H1 (cell line): ENCODE data around the gene STOML2. TPM values are rescaled to one million over a fixed set of nuclear protein-coding genes. Genes with fewer than 3 reads are reported as not detected.

Experiments
- CTCF ChIA-PET: fragments of 300-600 bp; sonication (Branson Sonifier 250); formaldehyde crosslinking; loops from one replicate; lab custom pipeline; 2021; ENCODE audit not compliant: partially characterized antibody; lab: Charles Lee
- POLR2A ChIA-PET: fragments of 300-600 bp; sonication (Branson Sonifier 250); formaldehyde crosslinking; loops from one replicate; lab custom pipeline; 2021; ENCODE audit warnings: inconsistent platforms; ENCODE audit not compliant: partially characterized antibody; lab: Charles Lee
- DNase-seq, 2 experiments: peaks; one replicate each; pipeline versions ENCODE4 v3.0.0 to v3.0.0-alpha.2; 2010 to 2022; ENCODE audit warnings: low spot score in 2 of 2, low read depth in 1 of 2, mixed read lengths in 1 of 2
- FAIRE-seq: peaks from 2 replicates; lab custom pipeline; 2011; peaks lifted over from hg19 to GRCh38; lab: Jason Lieb, UNC
- H2AFZ ChIP-seq: 2 replicates; pipeline ENCODE4 v1.8.1; 2012; ENCODE audit warnings: low read length, inconsistent platforms
- H2AK5ac ChIP-seq: 2 replicates; pipeline ENCODE4 v1.6.1; 2013; ENCODE audit warnings: low read depth, low read length
- H2BK120ac ChIP-seq: replicated peaks from 2 replicates; pipeline ENCODE3; 2013; ENCODE audit warnings: low read depth, low read length, inconsistent platforms
- H2BK12ac ChIP-seq: 2 replicates; pipeline ENCODE4 v1.6.1; 2013; ENCODE audit warnings: low read depth, low read length
- H2BK15ac ChIP-seq: 2 replicates; pipeline ENCODE4 v1.6.1; 2013; ENCODE audit warnings: low read length
- H2BK20ac ChIP-seq: 2 replicates; pipeline ENCODE4 v1.6.1; 2013; ENCODE audit warnings: low read length
- H2BK5ac ChIP-seq: 2 replicates; pipeline ENCODE4 v1.6.1; 2013; ENCODE audit warnings: low read depth, low read length
- H3K14ac ChIP-seq: 2 replicates; pipeline ENCODE4 v1.6.1; 2013; ENCODE audit warnings: inconsistent platforms; ENCODE audit not compliant: insufficient read length
- H3K18ac ChIP-seq: 2 replicates; pipeline ENCODE4 v1.6.1; 2013; ENCODE audit warnings: low read length; ENCODE audit errors: extremely low read depth
- H3K23ac ChIP-seq: 2 replicates; pipeline ENCODE4 v1.6.1; 2013; ENCODE audit warnings: inconsistent platforms; ENCODE audit not compliant: insufficient read length
- H3K23me2 ChIP-seq: 2 replicates; pipeline ENCODE4 v1.6.1; 2013; ENCODE audit warnings: low read depth, low read length
- H3K27ac ChIP-seq: 2 replicates; pipeline ENCODE4 v1.6.1; 2011; ENCODE audit warnings: low read depth, low read length, inconsistent platforms
- H3K27me3 ChIP-seq, 4 experiments: replicated peaks in 1 of 4; 1 replicate in 1 of 4; 2 replicates in 3 of 4; pipeline versions ENCODE4 v1.6.1 to v1.8.1; 2011 to 2013; ENCODE audit warnings: low read length in 3 of 4, mild to moderate bottlenecking in 3 of 4, inconsistent platforms in 2 of 4, mixed read lengths in 2 of 4, moderate library complexity in 1 of 4; ENCODE audit not compliant: control insufficient read depth in 3 of 4, insufficient read depth in 3 of 4; ENCODE audit errors: extremely low read depth in 1 of 4
- H3K36me3 ChIP-seq, 4 experiments: 2 replicates each; pipeline versions ENCODE4 v1.6.1 to v1.8.1; 2011 to 2013; ENCODE audit warnings: mild to moderate bottlenecking in 4 of 4, low read length in 3 of 4, moderate library complexity in 2 of 4, control low read depth in 1 of 4, inconsistent platforms in 1 of 4; ENCODE audit not compliant: insufficient read depth in 4 of 4, control insufficient read depth in 2 of 4
- H3K4ac ChIP-seq: replicated peaks from 2 replicates; pipeline ENCODE3; 2013; ENCODE audit warnings: low read length, low read depth, mixed read lengths, inconsistent platforms; ENCODE audit not compliant: insufficient read length
- H3K4me1 ChIP-seq, 4 experiments: replicated peaks in 1 of 4; 1 replicate in 1 of 4; 2 replicates in 3 of 4; pipeline versions ENCODE4 v1.6.1 to v1.8.1; 2011 to 2013; ENCODE audit warnings: low read length in 3 of 4, inconsistent platforms in 2 of 4, mixed read lengths in 1 of 4; ENCODE audit not compliant: insufficient read depth in 4 of 4, control insufficient read depth in 3 of 4
- H3K4me2 ChIP-seq, 2 experiments: 2 replicates each; pipeline versions ENCODE4 v1.6.1 to v1.8.1; 2011 to 2013; ENCODE audit warnings: low read depth in 2 of 2, low read length in 2 of 2, control low read depth in 1 of 2, inconsistent platforms in 1 of 2, mild to moderate bottlenecking in 1 of 2; ENCODE audit not compliant: insufficient read depth in 1 of 2
- H3K4me3 ChIP-seq, 4 experiments: fragments of 200-600, 300-600 bp in 1 of 4; sonication (generic), shearing (Covaris generic), sonication (Bioruptor Twin) in 1 of 4; 2 replicates each; pipeline versions ENCODE4 v1.5.1 to v1.8.1; 2011 to 2016; ENCODE audit warnings: low read length in 4 of 4, low read depth in 3 of 4, control low read depth in 2 of 4, inconsistent platforms in 2 of 4, mild to moderate bottlenecking in 2 of 4, mixed read lengths in 1 of 4, moderate library complexity in 1 of 4; ENCODE audit not compliant: insufficient read depth in 2 of 4; ENCODE audit errors: extremely low read depth in 1 of 4
- H3K56ac ChIP-seq: replicated peaks from 2 replicates; pipeline ENCODE3; 2013; ENCODE audit warnings: low read depth, mild to moderate bottlenecking, mixed read lengths, low read length, inconsistent platforms; ENCODE audit not compliant: insufficient read length
- H3K79me1 ChIP-seq: 2 replicates; pipeline ENCODE4 v1.6.1; 2013; ENCODE audit warnings: low read depth, low read length, control low read depth
- H3K79me2 ChIP-seq, 2 experiments: 2 replicates each; pipeline versions ENCODE4 v1.6.1 to v1.8.1; 2012 to 2013; ENCODE audit warnings: low read length in 2 of 2, mild to moderate bottlenecking in 2 of 2, inconsistent platforms in 1 of 2; ENCODE audit not compliant: insufficient read depth in 2 of 2, control insufficient read depth in 1 of 2
- H3K9ac ChIP-seq, 4 experiments: replicated peaks in 1 of 4; 1 replicate in 1 of 4; 2 replicates in 3 of 4; pipeline versions ENCODE4 v1.6.1 to v1.8.1; 2011 to 2013; ENCODE audit warnings: low read depth in 3 of 4, low read length in 3 of 4, control low read depth in 2 of 4, mild to moderate bottlenecking in 2 of 4, moderate library complexity in 2 of 4, inconsistent platforms in 1 of 4; ENCODE audit errors: extremely low read depth in 1 of 4
- H3K9me3 ChIP-seq, 2 experiments: 2 replicates each; pipeline versions ENCODE4 v1.6.1 to v1.8.1; 2012 to 2013; ENCODE audit warnings: mild to moderate bottlenecking in 2 of 2, moderate library complexity in 2 of 2, control low read depth in 1 of 2, inconsistent platforms in 1 of 2, low read depth in 1 of 2, low read length in 1 of 2, mixed read lengths in 1 of 2; ENCODE audit not compliant: insufficient read depth in 2 of 2
- H4K20me1 ChIP-seq, 2 experiments: replicated peaks in 1 of 2; 2 replicates each; pipeline versions ENCODE3 to v1.8.1; 2011 to 2013; ENCODE audit warnings: inconsistent platforms in 2 of 2, low read length in 2 of 2, mild to moderate bottlenecking in 1 of 2; ENCODE audit not compliant: insufficient read depth in 2 of 2, control insufficient read depth in 1 of 2
- H4K5ac ChIP-seq: 2 replicates; pipeline ENCODE4 v1.6.1; 2013; ENCODE audit warnings: low read length, low read depth, mixed read lengths, inconsistent platforms; ENCODE audit not compliant: insufficient read length
- H4K8ac ChIP-seq: 2 replicates; pipeline ENCODE4 v1.8.0; 2013; ENCODE audit warnings: mild to moderate bottlenecking, moderate library complexity, low read length, inconsistent platforms; ENCODE audit not compliant: insufficient read depth; ENCODE audit errors: extremely low read depth
- H4K91ac ChIP-seq: replicated peaks from 2 replicates; pipeline ENCODE3; 2013; ENCODE audit warnings: low read length, mixed read lengths, inconsistent platforms; ENCODE audit not compliant: insufficient read length
- ASH2L ChIP-seq: fragments of 200-600, 300-600 bp; sonication (generic); IDR thresholded peaks from one replicate; pipeline ENCODE4 v1.7.1; 2017; ENCODE audit warnings: low read length
- BCL11A ChIP-seq, 2 experiments: IDR thresholded peaks; one replicate each; pipeline ENCODE4 v1.6.1; 2011; ENCODE audit warnings: low read depth in 2 of 2, low read length in 2 of 2, mild to moderate bottlenecking in 2 of 2
- MAFK ChIP-seq: IDR thresholded peaks from 2 replicates; pipeline ENCODE4 v1.6.1; 2012; ENCODE audit warnings: low read depth, mild to moderate bottlenecking, improper control_type of control experiment, low read length
- PHF8 ChIP-seq: fragments of 200-600 bp; sonication (generic); conservative IDR thresholded peaks from 2 replicates; pipeline ENCODE4 v1.7.1; 2012; ENCODE audit warnings: low read depth, mild to moderate bottlenecking, inconsistent platforms, low read length, moderate library complexity
- POLR2AphosphoS5 ChIP-seq: IDR thresholded peaks from 2 replicates; pipeline ENCODE4 v1.6.1; 2011; ENCODE audit warnings: low read depth, low read length
- POU5F1 ChIP-seq: IDR thresholded peaks from 2 replicates; pipeline ENCODE4 v1.6.1; 2011; ENCODE audit warnings: low read depth, mild to moderate bottlenecking, low read length, moderate library complexity
- RAD21 ChIP-seq, 2 experiments: IDR thresholded peaks in 1 of 2; conservative IDR thresholded peaks in 1 of 2; 2 replicates each; pipeline ENCODE4 v1.6.1; 2011; ENCODE audit warnings: low read depth in 2 of 2, low read length in 2 of 2, improper control_type of control experiment in 1 of 2, inconsistent platforms in 1 of 2, mild to moderate bottlenecking in 1 of 2, moderate library complexity in 1 of 2
- TAF1 ChIP-seq: IDR thresholded peaks from 2 replicates; pipeline ENCODE4 v1.6.1; 2011; ENCODE audit warnings: mild to moderate bottlenecking, low read depth, low read length
- TBP ChIP-seq: IDR thresholded peaks from 2 replicates; pipeline ENCODE4 v1.6.1; 2011; ENCODE audit warnings: low read depth, low read length, improper control_type of control experiment
- WGBS, 2 experiments: shearing (Covaris generic) in 1 of 2; methylation state at CpG; one replicate each; pipeline versions ENCODE4 v1.1.6 to v1.1.7; 2013 to 2015; ENCODE audit warnings: low lambda C conversion rate in 2 of 2, mixed read lengths in 2 of 2, inconsistent platforms in 1 of 2, low coverage in 1 of 2, missing lambda C conversion rate in 1 of 2; ENCODE audit not compliant: insufficient replicate concordance in 2 of 2, insufficient coverage in 1 of 2, insufficient read length in 1 of 2; ENCODE audit errors: extremely low coverage in 1 of 2, missing lambda C conversion rate in 1 of 2; 5-methylcytosine and 5-hydroxymethylcytosine counted together
- polyA plus RNA-seq, 7 experiments: library from polyadenylated mRNA; depleted of rRNA in 3 of 7; stranded (reverse) in 5 of 7; unstranded in 2 of 7; fragments of >200 nt in 5 of 7; fragments of 200-250 nt in 2 of 7; gene quantifications; 1 replicate in 5 of 7; 2 replicates in 1 of 7; 4 replicates in 1 of 7; pipeline versions ENCODE4 v1.2.1 to v1.2.3, GENCODE V29; 2011 to 2013; ENCODE audit warnings: missing spikeins in 2 of 7, mixed read lengths in 2 of 7
- total RNA-seq: library from RNA; stranded (reverse); fragmentation: NEBNext Ultra II Directional; extraction: Animal tissue kit (Norgen Biotek cat#: 25700); gene quantifications from 2 replicates; pipeline ENCODE4 v1.2.1, GENCODE V29; 2021
- TF ChIP-seq, protein P1 (sequence below): IDR thresholded peaks from 2 replicates; pipeline ENCODE4 v1.6.1; 2012; ENCODE audit warnings: inconsistent platforms

The STOML2 gene
- total and polyA plus RNA-seq, 2 of the 8 experiments (the other 6 are each of a cell fraction or from before 2014, with no cell fraction given) = 203 to 256 TPM

- Histone ChIP-seq H3K23me2 (peaks cover 3% of the 10 kb centered on the region; the same call in 1 of the 2 replicates), H2BK5ac (peak within 1 kb of the TSS; percentile 87), H2BK120ac (no peak within 1 kb of the TSS), H2BK12ac (peak within 1 kb of the TSS; percentile 50; the same call in 1 of the 2 replicates), H3K4me1 (peaks cover 4 to 12% (median 7%) of the 10 kb centered on the region in 4 experiments), H3K79me1 (peaks cover 7% of the 10 kb centered on the region), H2BK15ac (peak within 1 kb of the TSS; percentile 48), H3K18ac (peak within 1 kb of the TSS; percentile 62; the same call in 1 of the 2 replicates), H3K4me2 (peak within 1 kb of the TSS; percentile 85 to 86), H3K4ac (peak within 1 kb of the TSS; percentile 92), H3K14ac (no peak within 1 kb of the TSS), H3K79me2 (peaks cover 35 to 50% of the 10 kb centered on the region in 2 experiments), H2BK20ac (no peak within 1 kb of the TSS), H3K36me3 (peaks cover 20 to 48% (median 41%) of the 10 kb centered on the region in 4 experiments), H3K27ac (peak within 1 kb of the TSS; percentile 93), H2AK5ac (peak within 1 kb of the TSS; percentile 95), H4K8ac (peak within 1 kb of the TSS; percentile 98), H3K4me3 (peak within 1 kb of the TSS; percentile 75 to 94 (median 87)), H4K20me1 (peaks cover 12 to 26% of the 10 kb centered on the region in 2 experiments), H4K91ac (peak within 1 kb of the TSS; percentile 19), H3K23ac (no peak within 1 kb of the TSS), H3K56ac (peak within 1 kb of the TSS; percentile 78), H3K9me3 (no peaks in the 10 kb centered on the region), H3K9ac (peak within 1 kb of the TSS; percentile 90 to 99 (median 93)), H4K5ac (peak within 1 kb of the TSS; percentile 87), H3K27me3 (no peaks in the 10 kb centered on the region), H2AFZ (peak within 1 kb of the TSS; percentile 73; the same call in 1 of the 2 replicates)
- 4% methylated on average over 54 of the region's 54 CpGs; no CpG with 5 or more reads in 1 of the 2 experiments for WGBS, 2 experiments
- ChIA-PET CTCF (interaction anchor here (0.8 to 4.4 kb wide), 6 partner anchors 18 to 173 kb away, joined by 3 to 15 read pairs (median 4); partner anchors contain the start of gene PIGO), POLR2A (interaction anchor here (0.6 to 17.6 kb wide), 25 partner anchors 8 to 660 kb away, joined by 3 to 440 read pairs (median 7); partner anchors contain the start of genes ATOSB, CCDC107, CREB3 and DNAJB5)
- DNase-seq (peak; percentile 95 to 100), FAIRE-seq (peak; percentile 99)
- TF ChIP-seq MAFK (peak; percentile 53; the same call in 1 of the 2 replicates), POLR2AphosphoS5 (peak; percentile 94; the same call in 1 of the 2 replicates), RAD21 (IDR thresholded peaks at IDR 0.05 in 1 of 2, conservative IDR thresholded peaks at IDR 0.05 in 1 of 2; ENCODE audit: low read depth in 2 of 2, low read length in 2 of 2) (no peak), POU5F1 (no peak), BCL11A (IDR thresholded peaks at IDR 0.05; ENCODE audit: low read depth in 2 of 2, low read length in 2 of 2) (no peak), TAF1 (peak; percentile 84), PHF8 (peak; percentile 8; the same call in 1 of the 2 replicates), ASH2L (no peak), TBP (peak; percentile 79)
- TF ChIP-seq, protein P1, sequence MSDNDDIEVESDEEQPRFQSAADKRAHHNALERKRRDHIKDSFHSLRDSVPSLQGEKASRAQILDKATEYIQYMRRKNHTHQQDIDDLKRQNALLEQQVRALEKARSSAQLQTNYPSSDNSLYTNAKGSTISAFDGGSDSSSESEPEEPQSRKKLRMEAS = peak; percentile 8; the same call in 1 of the 2 replicates
These were observed 30.3 kb downstream of the STOML2 start, which contains the start of gene VCP for GRCh38 chr9:35072461-35073278. Gene VCP (minus strand): TSS chr9:35072625. CDS start chr9:35072353, 272 bp downstream.
